Measurements from ENCODE around the gene APH1B.

The APH1B gene

DNA sequence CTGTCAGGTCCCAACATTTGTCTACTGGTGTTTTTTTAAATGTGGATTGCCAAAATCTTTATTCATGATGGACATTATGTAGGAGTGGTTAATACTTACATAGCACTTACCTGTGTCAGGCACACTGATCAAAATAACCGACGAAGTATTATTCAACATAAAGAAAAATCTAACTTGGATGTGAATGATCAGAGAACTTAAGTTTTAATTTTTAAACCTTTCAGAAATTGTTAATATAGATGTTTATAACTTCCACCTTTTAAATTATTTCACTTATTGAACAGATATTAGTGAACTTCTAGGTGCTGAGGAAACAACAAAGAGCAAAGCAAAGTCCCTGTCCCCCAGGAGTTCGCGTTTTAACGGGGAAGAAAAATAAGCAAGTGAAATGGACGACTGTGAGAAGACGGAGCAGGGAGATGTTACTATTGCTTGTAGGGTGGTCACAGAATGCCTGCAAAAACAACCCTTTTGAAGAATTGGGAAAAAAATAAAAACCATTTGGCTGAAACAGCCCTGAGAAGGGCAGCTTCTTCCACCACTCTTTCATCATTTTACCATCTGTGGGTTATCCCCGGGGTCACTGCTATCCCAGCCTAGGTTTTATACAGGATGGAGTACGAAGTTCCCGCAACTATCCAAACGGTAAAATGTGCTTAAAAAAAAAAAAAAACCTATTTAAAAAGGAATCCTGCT, 915 bp upstream of the APH1B start:
- Histone ChIP-seq H3K27me3 (no peaks in the 10 kb centered on the region), H3K27ac (peak overlapping the region; percentile 72 to 91 (median 84)), H3K9ac (peak overlapping the region; percentile 80 to 90 (median 87)), H4K20me1 (no peaks in the 10 kb centered on the region), H3K4me3 (peak overlapping the region; percentile 67 to 97 (median 80)), H3K4me1 (peaks cover 30 to 70% (median 35%) of the 10 kb centered on the region in 10 experiments), H3K36me3 (peaks cover 0 to 22% (median 11%) of the 10 kb centered on the region in 11 experiments; a peak in 12 of 22 replicates), H3K9me3 (replicated peaks in 1 of 11) (peaks cover 0 to 12% (median 5%) of the 10 kb centered on the region in 11 experiments; a peak in 7 of 22 replicates), H3K4me2 (peak overlapping the region; percentile 76 to 95 (median 90))
- no peak for TF ChIP-seq Cebpa-rat (IDR thresholded peaks at IDR 0.05)

DNA sequence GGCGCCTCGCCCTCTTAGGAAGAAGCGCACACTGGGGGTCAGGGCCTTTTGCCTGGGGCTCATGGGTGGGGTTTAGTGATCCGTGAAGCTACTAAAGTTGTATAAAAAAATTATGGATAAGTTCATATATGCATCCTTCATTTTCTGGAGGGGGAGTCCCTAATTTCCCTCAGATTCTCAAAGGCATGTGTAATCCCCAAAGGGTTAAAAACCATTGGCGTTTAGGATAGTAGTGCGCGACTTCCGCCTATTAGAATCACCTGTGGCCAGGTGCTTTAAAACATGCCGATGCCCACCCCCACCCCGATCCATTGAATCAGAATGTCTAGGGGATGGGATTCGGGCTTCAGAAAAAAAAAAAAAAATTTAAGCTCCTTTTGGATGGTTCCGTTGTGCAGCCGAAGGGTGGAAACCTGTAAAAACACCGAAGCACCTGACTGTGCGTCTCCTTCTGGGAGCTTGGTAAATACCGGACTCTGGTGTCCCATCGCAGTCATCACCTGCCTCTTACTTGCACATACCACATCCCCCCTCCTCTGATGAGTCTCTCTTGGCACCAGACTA, 570 bp downstream of the APH1B start:
- Histone ChIP-seq H3K27ac (peak overlapping the region; percentile 76 to 95 (median 87)), H3K4me1 (peaks cover 33 to 75% (median 40%) of the 10 kb centered on the region in 10 experiments), H3K36me3 (peaks cover 0 to 23% (median 11%) of the 10 kb centered on the region in 11 experiments; a peak in 12 of 22 replicates), H3K4me3 (peak overlapping the region; percentile 72 to 97 (median 80)), H4K20me1 (no peaks in the 10 kb centered on the region), H3K9me3 (replicated peaks in 1 of 11) (peaks cover 0 to under 1% (median 0%) of the 10 kb centered on the region in 11 experiments; a peak in 3 of 22 replicates), H3K9ac (peak overlapping the region; percentile 79 to 98 (median 88)), H3K4me2 (peak overlapping the region; percentile 79 to 97 (median 87)), H3K27me3 (no peaks in the 10 kb centered on the region)
- TF ChIP-seq Cebpa-rat (IDR thresholded peaks at IDR 0.05), result no peak

DNA sequence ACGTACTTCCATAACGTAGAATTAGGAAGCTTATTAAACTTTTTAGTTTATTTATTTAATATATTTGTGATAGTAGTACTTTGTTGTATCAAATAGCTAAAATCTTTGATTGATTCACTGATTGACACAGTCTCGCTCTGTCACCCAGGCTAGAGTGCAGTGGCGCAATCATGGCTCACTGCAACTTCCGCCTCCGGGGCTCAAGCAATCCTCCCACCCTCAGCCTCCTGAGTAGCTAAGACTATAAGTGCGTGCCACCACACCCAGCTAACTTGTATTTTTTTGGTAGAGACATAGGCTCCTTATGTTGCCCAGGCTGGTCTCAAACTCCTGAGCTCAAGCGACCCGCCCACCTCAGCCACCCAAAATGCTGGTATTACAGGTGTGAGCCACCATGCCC, 5.7 kb downstream of the APH1B start:
- Histone ChIP-seq H3K36me3 (peaks cover 6 to 70% (median 30%) of the 10 kb centered on the region in 11 experiments; a peak in 19 of 22 replicates), H3K4me1 (peaks cover 8 to 64% (median 16%) of the 10 kb centered on the region in 10 experiments), H3K4me3 (no peak overlapping the region), H3K4me2 (peak overlapping the region; percentile 6 to 71 (median 62); a peak in 21 of 22 replicates), H3K27me3 (no peaks in the 10 kb centered on the region), H3K27ac (peak overlapping the region; percentile 7 to 57 (median 32); a peak in 15 of 22 replicates), H4K20me1 (no peaks in the 10 kb centered on the region), H3K9me3 (replicated peaks in 1 of 11) (no peaks in the 10 kb centered on the region), H3K9ac (no peak overlapping the region)
- TF ChIP-seq Cebpa-rat (IDR thresholded peaks at IDR 0.05), result peak in 6 of 11 experiments; percentile 51 to 68 (median 60); a peak in 9 of 22 replicates

DNA sequence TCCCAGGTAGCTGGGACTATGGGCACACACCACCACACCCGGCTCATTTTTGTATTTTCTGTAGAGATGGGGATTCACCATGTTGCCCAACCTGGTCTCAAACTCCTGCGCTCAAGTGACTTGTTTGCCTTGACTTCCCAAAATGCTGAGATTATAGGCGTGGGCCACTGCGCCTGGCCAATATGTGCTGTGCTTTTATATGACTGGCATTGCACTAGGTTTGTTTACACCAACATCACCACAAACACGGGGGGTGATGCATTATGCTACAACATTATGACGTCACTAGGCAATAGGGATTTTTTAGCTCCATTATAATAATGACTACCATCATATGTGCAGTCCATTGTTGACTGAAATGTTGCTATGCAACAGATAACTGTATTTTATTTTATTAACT, 6.9 kb downstream of the APH1B start:
- Histone ChIP-seq H3K4me1 (peaks cover 4 to 58% (median 12%) of the 10 kb centered on the region in 10 experiments; a peak in 16 of 20 replicates), H3K27ac (no peak overlapping the region), H4K20me1 (no peaks in the 10 kb centered on the region), H3K9ac (no peak overlapping the region), H3K9me3 (replicated peaks in 1 of 11) (no peaks in the 10 kb centered on the region), H3K27me3 (no peaks in the 10 kb centered on the region), H3K4me3 (no peak overlapping the region), H3K4me2 (no peak overlapping the region), H3K36me3 (peaks cover 6 to 72% (median 30%) of the 10 kb centered on the region in 11 experiments; a peak in 19 of 22 replicates)
- TF ChIP-seq Cebpa-rat (IDR thresholded peaks at IDR 0.05), result no peak

DNA sequence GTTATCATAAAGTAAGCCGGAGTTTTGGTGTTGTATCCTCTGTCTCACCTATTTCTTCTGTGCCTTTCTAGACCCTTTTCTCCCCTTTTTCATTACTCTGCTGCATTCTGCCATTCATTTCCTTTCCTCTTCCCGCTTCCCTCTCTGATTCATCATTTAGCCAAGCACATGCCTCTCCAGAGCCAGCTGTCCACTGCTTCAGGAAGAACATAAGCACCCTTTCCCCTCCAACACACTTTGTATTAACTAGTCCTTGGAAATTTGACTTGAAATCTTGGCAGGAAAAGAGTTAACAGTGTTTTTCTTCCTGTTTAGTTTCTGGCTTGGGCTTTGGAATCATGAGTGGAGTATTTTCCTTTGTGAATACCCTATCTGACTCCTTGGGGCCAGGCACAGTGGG, 9.7 kb downstream of the APH1B start:
- H3K4me1 ChIP-seq, result peaks cover 4 to 62% (median 19%) of the 10 kb centered on the region in 10 experiments; a peak in 16 of 20 replicates
- no peaks in the 10 kb centered on the region for H3K9me3 ChIP-seq (replicated peaks in 1 of 11)
- H3K27me3 ChIP-seq, result no peaks in the 10 kb centered on the region
- H3K36me3 ChIP-seq, result peaks cover 6 to 61% (median 19%) of the 10 kb centered on the region in 11 experiments; a peak in 19 of 22 replicates
- H3K27ac ChIP-seq, result no peak overlapping the region; a peak in 1 of 22 replicates
- no peak overlapping the region for H3K4me3 ChIP-seq
- no peaks in the 10 kb centered on the region for H4K20me1 ChIP-seq
- H3K4me2 ChIP-seq, result peak overlapping the region in 3 of 11 experiments; percentile 25 to 49 (median 48); a peak in 5 of 22 replicates
- peak overlapping the region in 1 of 11 experiments; percentile 17; a peak in 1 of 22 replicates for H3K9ac ChIP-seq
- TF ChIP-seq Cebpa-rat (IDR thresholded peaks at IDR 0.05), result no peak

DNA sequence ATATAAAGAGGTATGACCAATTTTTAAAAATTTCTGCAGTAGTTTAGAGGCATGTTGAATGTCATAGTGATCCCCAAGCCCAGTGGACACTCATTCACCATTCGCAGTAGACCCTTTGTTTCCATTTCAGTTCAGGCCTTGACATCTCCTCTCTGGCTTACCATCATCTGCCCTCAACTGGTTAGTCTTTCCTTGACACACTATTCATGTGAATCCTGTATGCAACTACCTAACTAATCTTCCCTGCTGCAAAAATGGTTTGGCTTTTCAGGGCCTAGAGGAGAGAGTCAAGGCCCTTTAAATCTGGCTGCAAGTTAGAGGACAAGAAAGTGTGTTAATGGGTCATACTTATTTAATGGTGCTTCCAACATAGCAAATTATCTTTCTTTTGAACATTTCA, 10.9 kb downstream of the APH1B start:
- Histone ChIP-seq H3K9ac (no peak overlapping the region), H3K9me3 (replicated peaks in 1 of 11) (no peaks in the 10 kb centered on the region), H3K36me3 (peaks cover 6 to 67% (median 16%) of the 10 kb centered on the region in 11 experiments; a peak in 19 of 22 replicates), H3K4me1 (peaks cover 0 to 60% (median 12%) of the 10 kb centered on the region in 10 experiments; a peak in 16 of 20 replicates), H3K27ac (no peak overlapping the region), H3K4me2 (peak overlapping the region in 2 of 11 experiments; percentile 12 to 23; a peak in 1 of 22 replicates), H4K20me1 (no peaks in the 10 kb centered on the region), H3K27me3 (no peaks in the 10 kb centered on the region), H3K4me3 (no peak overlapping the region)
- TF ChIP-seq Cebpa-rat (IDR thresholded peaks at IDR 0.05), result no peak

DNA sequence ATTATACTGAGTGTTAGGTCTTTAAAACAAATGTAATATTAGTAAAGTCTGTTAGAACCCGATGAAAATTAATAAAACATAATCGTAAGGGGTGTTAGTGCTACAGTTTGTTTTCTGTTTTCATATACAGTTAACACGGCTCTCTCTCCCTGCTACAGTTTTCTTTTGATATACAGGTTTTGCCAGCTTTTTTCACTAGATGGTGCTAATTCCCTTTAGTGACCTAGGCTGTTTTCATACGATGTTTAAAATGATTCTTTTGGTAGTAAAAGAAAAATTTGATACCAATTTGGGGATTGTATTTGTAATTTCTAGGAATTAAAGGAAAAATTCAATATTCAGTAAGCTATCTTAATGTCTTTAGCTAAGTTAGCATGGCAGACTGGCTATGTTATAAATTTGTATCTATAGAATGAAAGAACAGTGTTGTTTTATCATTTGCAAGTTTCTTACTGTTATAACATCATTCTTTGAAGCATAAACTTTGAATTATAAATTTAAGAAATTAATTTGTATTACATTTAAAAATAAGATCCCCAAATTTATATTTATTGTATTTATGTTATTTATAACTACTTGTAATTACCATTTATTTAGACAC, 11.5 kb downstream of the APH1B start:
- Histone ChIP-seq H3K36me3 (peaks cover 6 to 62% (median 15%) of the 10 kb centered on the region in 11 experiments; a peak in 19 of 22 replicates), H4K20me1 (no peaks in the 10 kb centered on the region), H3K9me3 (replicated peaks in 1 of 11) (no peaks in the 10 kb centered on the region), H3K27ac (no peak overlapping the region), H3K4me3 (no peak overlapping the region), H3K9ac (no peak overlapping the region), H3K27me3 (no peaks in the 10 kb centered on the region), H3K4me2 (peak overlapping the region in 2 of 11 experiments; percentile 12 to 23; a peak in 1 of 22 replicates), H3K4me1 (peaks cover 0 to 57% (median 9%) of the 10 kb centered on the region in 10 experiments; a peak in 14 of 20 replicates)
- no peak for TF ChIP-seq Cebpa-rat (IDR thresholded peaks at IDR 0.05)

DNA sequence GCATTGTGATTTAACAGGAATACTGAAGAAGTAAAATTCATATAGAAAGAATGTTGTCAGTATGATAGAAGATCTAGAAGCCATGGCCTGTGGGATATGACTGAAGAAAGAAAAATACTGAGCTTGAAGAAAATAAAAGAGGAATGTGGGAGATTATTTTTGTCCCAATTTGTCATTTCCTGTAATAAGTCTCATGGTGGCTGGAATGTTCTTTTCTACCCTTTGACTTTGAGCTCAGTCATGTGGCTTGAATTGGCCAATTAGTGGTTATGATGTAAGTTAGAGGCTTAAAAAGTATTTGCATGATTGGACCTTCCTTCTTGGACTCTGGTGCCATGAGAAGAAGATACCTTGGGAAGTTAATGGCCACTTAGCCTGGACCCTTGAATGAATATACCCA, 14.1 kb downstream of the APH1B start:
- H3K4me2 ChIP-seq, result peak overlapping the region in 5 of 11 experiments; percentile 50 to 75 (median 70); a peak in 11 of 22 replicates
- H3K27me3 ChIP-seq, result no peaks in the 10 kb centered on the region
- peaks cover 0 to 52% (median 9%) of the 10 kb centered on the region in 11 experiments; a peak in 9 of 22 replicates for H3K36me3 ChIP-seq
- H3K4me3 ChIP-seq, result no peak overlapping the region
- no peak for TF ChIP-seq Cebpa-rat (IDR thresholded peaks at IDR 0.05)
- no peaks in the 10 kb centered on the region for H3K9me3 ChIP-seq (replicated peaks in 1 of 11)
- no peak overlapping the region for H3K9ac ChIP-seq
- H4K20me1 ChIP-seq, result no peaks in the 10 kb centered on the region
- peak overlapping the region in 3 of 11 experiments; percentile 14 to 28 (median 26); a peak in 4 of 22 replicates for H3K27ac ChIP-seq
- peaks cover 0 to 65% (median 9%) of the 10 kb centered on the region in 10 experiments; a peak in 16 of 20 replicates for H3K4me1 ChIP-seq

All from BLaER1 treated with 17β-estradiol and CSF1 and Interleukin-3, amounts not matched to agents 10 nM and 100 nM (cell line).